Measurements from ENCODE around the gene NPEPL1. TPM values are rescaled to one million over a fixed set of nuclear protein-coding genes. Genes with fewer than 3 reads are reported as not detected.

Gene NPEPL1
- total and polyA plus RNA-seq, 2 of the 8 experiments (the other 6 are each of a cell fraction or from before 2014, with no cell fraction given): 12.4 to 26.8 TPM

DNA sequence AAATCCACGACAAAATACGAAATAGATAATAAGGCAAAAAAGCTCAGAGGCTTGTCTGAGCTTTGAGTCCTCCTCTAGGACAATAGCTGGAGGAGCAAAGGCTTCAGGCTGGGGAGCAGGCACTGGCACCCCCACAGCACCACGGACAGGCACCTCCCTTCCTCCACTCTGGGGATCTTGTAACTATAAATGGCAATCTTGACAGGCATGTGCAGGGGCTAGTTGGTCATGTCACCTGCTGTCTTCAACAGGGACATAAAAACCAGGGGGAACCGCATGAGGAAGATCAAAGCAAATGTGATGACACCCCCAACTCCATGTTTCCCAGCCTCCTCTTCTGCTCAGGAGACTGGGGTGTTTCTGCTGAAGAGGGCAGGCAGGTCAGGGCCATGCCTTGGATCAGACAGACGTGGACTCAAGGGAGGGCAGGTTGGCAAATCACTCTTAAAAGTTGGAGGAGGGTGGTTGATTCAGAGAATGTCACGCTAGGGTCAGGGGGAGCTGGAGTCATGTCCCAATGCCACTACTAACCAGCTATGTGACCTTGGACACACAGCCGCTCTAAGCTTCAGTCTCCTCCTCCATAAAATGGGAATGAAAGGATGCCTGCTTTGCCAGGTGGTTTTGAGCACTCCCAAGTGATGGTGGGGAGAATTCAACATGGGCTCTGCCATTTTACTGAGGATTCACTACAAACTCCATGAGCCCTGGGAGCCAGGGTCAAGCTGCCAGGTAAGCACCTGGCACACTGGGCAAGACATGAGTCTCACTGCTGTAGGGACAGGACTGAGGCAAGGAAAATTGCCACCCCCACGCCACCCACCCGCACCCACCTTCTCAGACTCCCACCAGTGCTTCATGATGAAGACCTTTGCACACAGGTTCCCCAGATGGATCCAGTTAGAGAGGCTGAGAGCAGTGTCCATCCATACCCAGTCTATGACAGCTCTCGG, 48.0 kb downstream of the NPEPL1 start (continued):
- TF ChIP-seq, protein P1, sequence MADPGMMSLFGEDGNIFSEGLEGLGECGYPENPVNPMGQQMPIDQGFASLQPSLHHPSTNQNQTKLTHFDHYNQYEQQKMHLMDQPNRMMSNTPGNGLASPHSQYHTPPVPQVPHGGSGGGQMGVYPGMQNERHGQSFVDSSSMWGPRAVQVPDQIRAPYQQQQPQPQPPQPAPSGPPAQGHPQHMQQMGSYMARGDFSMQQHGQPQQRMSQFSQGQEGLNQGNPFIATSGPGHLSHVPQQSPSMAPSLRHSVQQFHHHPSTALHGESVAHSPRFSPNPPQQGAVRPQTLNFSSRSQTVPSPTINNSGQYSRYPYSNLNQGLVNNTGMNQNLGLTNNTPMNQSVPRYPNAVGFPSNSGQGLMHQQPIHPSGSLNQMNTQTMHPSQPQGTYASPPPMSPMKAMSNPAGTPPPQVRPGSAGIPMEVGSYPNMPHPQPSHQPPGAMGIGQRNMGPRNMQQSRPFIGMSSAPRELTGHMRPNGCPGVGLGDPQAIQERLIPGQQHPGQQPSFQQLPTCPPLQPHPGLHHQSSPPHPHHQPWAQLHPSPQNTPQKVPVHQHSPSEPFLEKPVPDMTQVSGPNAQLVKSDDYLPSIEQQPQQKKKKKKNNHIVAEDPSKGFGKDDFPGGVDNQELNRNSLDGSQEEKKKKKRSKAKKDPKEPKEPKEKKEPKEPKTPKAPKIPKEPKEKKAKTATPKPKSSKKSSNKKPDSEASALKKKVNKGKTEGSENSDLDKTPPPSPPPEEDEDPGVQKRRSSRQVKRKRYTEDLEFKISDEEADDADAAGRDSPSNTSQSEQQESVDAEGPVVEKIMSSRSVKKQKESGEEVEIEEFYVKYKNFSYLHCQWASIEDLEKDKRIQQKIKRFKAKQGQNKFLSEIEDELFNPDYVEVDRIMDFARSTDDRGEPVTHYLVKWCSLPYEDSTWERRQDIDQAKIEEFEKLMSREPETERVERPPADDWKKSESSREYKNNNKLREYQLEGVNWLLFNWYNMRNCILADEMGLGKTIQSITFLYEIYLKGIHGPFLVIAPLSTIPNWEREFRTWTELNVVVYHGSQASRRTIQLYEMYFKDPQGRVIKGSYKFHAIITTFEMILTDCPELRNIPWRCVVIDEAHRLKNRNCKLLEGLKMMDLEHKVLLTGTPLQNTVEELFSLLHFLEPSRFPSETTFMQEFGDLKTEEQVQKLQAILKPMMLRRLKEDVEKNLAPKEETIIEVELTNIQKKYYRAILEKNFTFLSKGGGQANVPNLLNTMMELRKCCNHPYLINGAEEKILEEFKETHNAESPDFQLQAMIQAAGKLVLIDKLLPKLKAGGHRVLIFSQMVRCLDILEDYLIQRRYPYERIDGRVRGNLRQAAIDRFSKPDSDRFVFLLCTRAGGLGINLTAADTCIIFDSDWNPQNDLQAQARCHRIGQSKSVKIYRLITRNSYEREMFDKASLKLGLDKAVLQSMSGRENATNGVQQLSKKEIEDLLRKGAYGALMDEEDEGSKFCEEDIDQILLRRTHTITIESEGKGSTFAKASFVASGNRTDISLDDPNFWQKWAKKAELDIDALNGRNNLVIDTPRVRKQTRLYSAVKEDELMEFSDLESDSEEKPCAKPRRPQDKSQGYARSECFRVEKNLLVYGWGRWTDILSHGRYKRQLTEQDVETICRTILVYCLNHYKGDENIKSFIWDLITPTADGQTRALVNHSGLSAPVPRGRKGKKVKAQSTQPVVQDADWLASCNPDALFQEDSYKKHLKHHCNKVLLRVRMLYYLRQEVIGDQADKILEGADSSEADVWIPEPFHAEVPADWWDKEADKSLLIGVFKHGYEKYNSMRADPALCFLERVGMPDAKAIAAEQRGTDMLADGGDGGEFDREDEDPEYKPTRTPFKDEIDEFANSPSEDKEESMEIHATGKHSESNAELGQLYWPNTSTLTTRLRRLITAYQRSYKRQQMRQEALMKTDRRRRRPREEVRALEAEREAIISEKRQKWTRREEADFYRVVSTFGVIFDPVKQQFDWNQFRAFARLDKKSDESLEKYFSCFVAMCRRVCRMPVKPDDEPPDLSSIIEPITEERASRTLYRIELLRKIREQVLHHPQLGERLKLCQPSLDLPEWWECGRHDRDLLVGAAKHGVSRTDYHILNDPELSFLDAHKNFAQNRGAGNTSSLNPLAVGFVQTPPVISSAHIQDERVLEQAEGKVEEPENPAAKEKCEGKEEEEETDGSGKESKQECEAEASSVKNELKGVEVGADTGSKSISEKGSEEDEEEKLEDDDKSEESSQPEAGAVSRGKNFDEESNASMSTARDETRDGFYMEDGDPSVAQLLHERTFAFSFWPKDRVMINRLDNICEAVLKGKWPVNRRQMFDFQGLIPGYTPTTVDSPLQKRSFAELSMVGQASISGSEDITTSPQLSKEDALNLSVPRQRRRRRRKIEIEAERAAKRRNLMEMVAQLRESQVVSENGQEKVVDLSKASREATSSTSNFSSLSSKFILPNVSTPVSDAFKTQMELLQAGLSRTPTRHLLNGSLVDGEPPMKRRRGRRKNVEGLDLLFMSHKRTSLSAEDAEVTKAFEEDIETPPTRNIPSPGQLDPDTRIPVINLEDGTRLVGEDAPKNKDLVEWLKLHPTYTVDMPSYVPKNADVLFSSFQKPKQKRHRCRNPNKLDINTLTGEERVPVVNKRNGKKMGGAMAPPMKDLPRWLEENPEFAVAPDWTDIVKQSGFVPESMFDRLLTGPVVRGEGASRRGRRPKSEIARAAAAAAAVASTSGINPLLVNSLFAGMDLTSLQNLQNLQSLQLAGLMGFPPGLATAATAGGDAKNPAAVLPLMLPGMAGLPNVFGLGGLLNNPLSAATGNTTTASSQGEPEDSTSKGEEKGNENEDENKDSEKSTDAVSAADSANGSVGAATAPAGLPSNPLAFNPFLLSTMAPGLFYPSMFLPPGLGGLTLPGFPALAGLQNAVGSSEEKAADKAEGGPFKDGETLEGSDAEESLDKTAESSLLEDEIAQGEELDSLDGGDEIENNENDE (IDR thresholded peaks at IDR 0.05; ENCODE audit: insufficient replicate concordance, low read length): no peak
- TF ChIP-seq USF2 (IDR thresholded peaks at IDR 0.05; ENCODE audit: low read length): no peak
- TF ChIP-seq JUN (IDR thresholded peaks at IDR 0.05; ENCODE audit: low read depth, low read length): no peak
- TF ChIP-seq, protein P2, sequence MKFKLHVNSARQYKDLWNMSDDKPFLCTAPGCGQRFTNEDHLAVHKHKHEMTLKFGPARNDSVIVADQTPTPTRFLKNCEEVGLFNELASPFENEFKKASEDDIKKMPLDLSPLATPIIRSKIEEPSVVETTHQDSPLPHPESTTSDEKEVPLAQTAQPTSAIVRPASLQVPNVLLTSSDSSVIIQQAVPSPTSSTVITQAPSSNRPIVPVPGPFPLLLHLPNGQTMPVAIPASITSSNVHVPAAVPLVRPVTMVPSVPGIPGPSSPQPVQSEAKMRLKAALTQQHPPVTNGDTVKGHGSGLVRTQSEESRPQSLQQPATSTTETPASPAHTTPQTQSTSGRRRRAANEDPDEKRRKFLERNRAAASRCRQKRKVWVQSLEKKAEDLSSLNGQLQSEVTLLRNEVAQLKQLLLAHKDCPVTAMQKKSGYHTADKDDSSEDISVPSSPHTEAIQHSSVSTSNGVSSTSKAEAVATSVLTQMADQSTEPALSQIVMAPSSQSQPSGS (IDR thresholded peaks at IDR 0.05; ENCODE audit: low read length): no peak
- no peak for TF ChIP-seq RNF2 (IDR thresholded peaks at IDR 0.05; ENCODE audit: borderline replicate concordance, low read depth, low read length, missing control alignments, poor library complexity, severe bottlenecking)

All from H1 (cell line).